ENCODE measurements around the gene RERE.

Gene RERE

GRCh38 chr1:8516793-8517556 lies 300.5 kb downstream of the RERE start:
- no peak overlapping the region for H3K4me3 ChIP-seq (ENCODE audit: low read depth, low read length)
- TF ChIP-seq CTCF (IDR thresholded peaks at IDR 0.05; ENCODE audit: control insufficient read depth, extremely low read depth, insufficient read depth): no peak
- DNase-seq (ENCODE audit: low read depth): no peak

- H3K4me3 ChIP-seq (ENCODE audit: low read depth, low read length): no peak overlapping the region
- no peak for TF ChIP-seq CTCF (IDR thresholded peaks at IDR 0.05; ENCODE audit: control insufficient read depth, extremely low read depth, insufficient read depth)
- DNase-seq (ENCODE audit: low read depth): no peak
Measured at GRCh38 chr1:8516278-8516777, 301.1 kb downstream of the RERE start.

- DNase-seq (ENCODE audit: low read depth): no peak
- H3K4me3 ChIP-seq (ENCODE audit: low read depth, low read length): no peak overlapping the region
- TF ChIP-seq CTCF (IDR thresholded peaks at IDR 0.05; ENCODE audit: control insufficient read depth, extremely low read depth, insufficient read depth): no peak
Measured at GRCh38 chr1:8512504-8512903, 304.9 kb downstream of the RERE start.

- no peak overlapping the region for H3K4me3 ChIP-seq (ENCODE audit: low read depth, low read length)
- TF ChIP-seq CTCF (IDR thresholded peaks at IDR 0.05; ENCODE audit: control insufficient read depth, extremely low read depth, insufficient read depth): no peak
- no peak for DNase-seq (ENCODE audit: low read depth)
Measured at GRCh38 chr1:8510041-8510823, 307.2 kb downstream of the RERE start.

GRCh38 chr1:8509579-8509978 lies 307.9 kb downstream of the RERE start:
- no peak for TF ChIP-seq CTCF (IDR thresholded peaks at IDR 0.05; ENCODE audit: control insufficient read depth, extremely low read depth, insufficient read depth)
- DNase-seq (ENCODE audit: low read depth): no peak
- no peak overlapping the region for H3K4me3 ChIP-seq (ENCODE audit: low read depth, low read length)

GRCh38 chr1:8506995-8507615 lies 310.3 kb downstream of the RERE start:
- TF ChIP-seq CTCF (IDR thresholded peaks at IDR 0.05; ENCODE audit: control insufficient read depth, extremely low read depth, insufficient read depth): no peak
- H3K4me3 ChIP-seq (ENCODE audit: low read depth, low read length): no peak overlapping the region
- no peak for DNase-seq (ENCODE audit: low read depth)
